Fibroblast of the aortic adventitia (primary cell): ENCODE results near the gene DLEC1. TPM values are rescaled to one million over a fixed set of nuclear protein-coding genes. Genes with fewer than 3 reads are reported as not detected.

Source experiments
- DNase-seq: peaks from one replicate; pipeline ENCODE4 v3.0.0-alpha.2; 2010; ENCODE audit warnings: low read depth
- H3K4me3 ChIP-seq: 2 replicates; pipeline ENCODE4 v1.5.1; 2011; ENCODE audit warnings: low read depth, mild to moderate bottlenecking, control low read depth, low read length, moderate library complexity
- CTCF ChIP-seq: IDR thresholded peaks from 2 replicates; pipeline ENCODE4 v1.5.1; 2011; ENCODE audit warnings: mild to moderate bottlenecking, low read length, control low read depth, inconsistent platforms; ENCODE audit not compliant: insufficient read depth
- total RNA-seq: library from RNA; depleted of rRNA; stranded (reverse); fragments of >200 nt; gene quantifications from 2 replicates; pipeline ENCODE4 v1.2.3, GENCODE V29; 2012; ENCODE audit warnings: low replicate concordance

The DLEC1 gene
- total RNA-seq, 1 donor, result 0.09 TPM

DNA sequence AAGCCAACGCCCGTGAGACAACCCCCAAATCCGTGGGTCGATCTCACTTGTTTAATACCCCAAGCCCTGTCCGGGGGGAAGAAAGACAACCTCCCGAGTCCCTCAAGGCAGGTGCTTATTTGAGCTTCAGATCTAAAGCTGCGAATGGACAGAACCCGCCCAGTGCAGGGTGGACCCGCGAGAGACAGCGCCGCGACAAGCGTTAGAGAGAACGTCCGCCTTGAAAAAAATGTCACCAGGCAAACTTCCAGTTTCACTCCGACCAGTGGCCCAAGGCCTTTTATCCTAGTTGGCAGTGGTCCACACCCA lies 125.6 kb downstream of the DLEC1 start:
- H3K4me3 ChIP-seq, result peak overlapping the region; percentile 86
- DNase-seq, result no peak
- TF ChIP-seq CTCF, result no peak

DNA sequence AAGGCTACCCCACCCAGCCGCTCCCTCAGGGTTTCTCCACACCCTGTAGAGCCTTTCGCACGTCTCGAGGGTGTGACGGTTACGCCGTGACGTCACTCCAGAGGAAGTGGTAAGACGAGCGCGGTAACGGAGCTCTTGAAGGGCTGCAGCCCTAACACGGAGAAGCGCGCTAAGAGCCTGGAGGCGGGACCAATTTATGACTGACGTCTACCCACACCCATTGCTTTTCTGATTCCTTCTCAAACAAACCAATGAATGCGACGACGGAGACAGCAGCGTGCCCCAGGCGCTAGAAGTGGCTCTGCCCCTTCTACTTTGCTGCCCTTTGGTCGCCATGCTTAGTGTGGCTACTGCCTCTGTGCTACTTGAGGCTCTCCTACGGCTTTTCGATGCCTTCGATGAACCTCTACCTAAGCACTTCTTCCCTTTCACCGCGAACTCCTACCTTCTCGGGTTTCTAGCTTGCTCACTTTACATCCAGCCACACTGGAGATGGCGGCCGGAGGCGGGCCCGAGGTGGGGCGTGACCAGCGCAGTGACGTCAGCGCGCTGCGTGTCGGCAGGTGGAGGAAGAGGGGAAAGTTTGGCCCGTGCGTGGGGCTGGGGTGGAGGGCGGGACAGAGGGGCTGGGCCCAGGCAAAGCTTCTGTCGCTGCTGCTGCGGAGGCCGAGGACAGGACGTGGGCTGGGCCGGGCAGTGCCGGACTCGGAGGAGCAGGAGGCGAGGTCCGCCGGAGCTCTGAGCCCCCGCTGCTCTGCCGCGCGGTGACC lies 126.1 kb downstream of the DLEC1 start, which contains the start of gene OXSR1:
Gene OXSR1, plus strand, starts transcription at position 586 of the 770 bp plus-strand sequence. CDS start 340 bp downstream, outside the sequence.
- no peak for TF ChIP-seq CTCF
- peak; percentile 100 for DNase-seq
- peak within 1 kb of the TSS; percentile 86 for H3K4me3 ChIP-seq

DNA sequence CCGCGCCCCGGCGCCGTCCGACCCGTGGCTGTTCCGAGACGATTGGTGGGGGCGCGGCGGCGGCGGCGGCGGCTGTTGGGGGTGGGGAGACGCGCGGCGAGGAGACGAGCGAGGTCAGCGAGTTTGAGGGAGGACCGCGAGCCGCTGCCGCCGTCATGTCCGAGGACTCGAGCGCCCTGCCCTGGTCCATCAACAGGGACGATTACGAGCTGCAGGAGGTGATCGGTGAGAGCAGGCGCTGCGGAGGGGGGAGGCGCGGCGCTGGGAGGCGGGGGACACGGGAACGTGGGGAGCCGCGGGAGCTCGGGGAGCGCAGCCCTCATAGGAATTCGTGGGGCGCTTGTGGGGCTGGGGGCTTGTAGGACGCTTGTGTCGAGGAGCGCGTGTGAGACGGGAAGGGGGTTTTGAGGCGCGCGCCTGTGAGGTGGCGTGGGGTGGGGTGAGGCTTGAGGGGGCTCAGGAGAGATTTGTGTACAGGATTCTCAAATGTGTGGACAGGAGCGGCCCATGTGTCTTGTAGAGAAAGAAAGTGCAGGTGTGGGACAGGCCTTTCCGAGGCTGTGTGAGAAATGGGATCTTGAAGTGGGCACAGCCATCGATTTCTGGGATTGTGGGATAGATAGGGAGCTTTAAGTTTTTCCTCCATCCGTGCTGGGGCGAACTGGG lies 126.8 kb downstream of the DLEC1 start:
- peak; percentile 12 for DNase-seq
- peak overlapping the region; percentile 86 for H3K4me3 ChIP-seq
- TF ChIP-seq CTCF, result no peak

DNA sequence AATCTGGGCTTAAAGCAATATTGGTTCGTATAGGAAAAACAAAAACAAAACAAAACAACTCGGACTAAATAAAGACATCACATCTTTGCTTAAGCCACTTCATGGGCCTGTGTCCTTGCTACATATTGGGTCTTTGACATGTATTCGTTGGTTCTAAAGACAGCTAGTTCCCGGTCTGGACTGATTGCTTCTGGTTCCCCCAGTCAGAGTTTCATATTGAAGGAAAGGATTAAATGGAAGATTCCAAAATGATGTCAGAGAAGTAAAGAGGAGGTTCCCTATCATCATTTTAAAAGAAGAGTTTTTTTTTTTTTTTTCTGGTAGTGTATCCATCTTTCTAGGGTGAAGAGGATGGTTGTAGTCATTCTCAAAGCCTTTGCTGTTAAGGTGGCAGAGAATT lies 128.6 kb downstream of the DLEC1 start:
- H3K4me3 ChIP-seq, result no peak overlapping the region
- DNase-seq, result no peak
- no peak for TF ChIP-seq CTCF

GRCh38 chr3:38168151-38169026 lies 129.4 kb downstream of the DLEC1 start:
- no peak for TF ChIP-seq CTCF
- no peak overlapping the region for H3K4me3 ChIP-seq
- DNase-seq, result peak; percentile 61

- TF ChIP-seq CTCF, result no peak
- no peak for DNase-seq
- no peak overlapping the region for H3K4me3 ChIP-seq
These were observed 130.0 kb downstream of the DLEC1 start for GRCh38 chr3:38169027-38169317.
